CD4-positive, alpha-beta T cell treated with Interleukin-6 at 100 ng/mL for 8 hours (primary cell): ENCODE measurements around the gene MAST2.
A peak's percentile ranks its signal among the peaks of the same experiment; 100 is the strongest.
"Not testable (repeated sequence)": the region's sequence is repeated elsewhere in the genome, so short reads cannot be mapped to it uniquely, and the experiment has no call there.

ENCODE experiments used
- DNase-seq: peaks from one replicate; pipeline ENCODE4 v3.0.0-alpha.2; 2020; ENCODE audit warnings: mixed read lengths, low spot score

Gene MAST2

DNA sequence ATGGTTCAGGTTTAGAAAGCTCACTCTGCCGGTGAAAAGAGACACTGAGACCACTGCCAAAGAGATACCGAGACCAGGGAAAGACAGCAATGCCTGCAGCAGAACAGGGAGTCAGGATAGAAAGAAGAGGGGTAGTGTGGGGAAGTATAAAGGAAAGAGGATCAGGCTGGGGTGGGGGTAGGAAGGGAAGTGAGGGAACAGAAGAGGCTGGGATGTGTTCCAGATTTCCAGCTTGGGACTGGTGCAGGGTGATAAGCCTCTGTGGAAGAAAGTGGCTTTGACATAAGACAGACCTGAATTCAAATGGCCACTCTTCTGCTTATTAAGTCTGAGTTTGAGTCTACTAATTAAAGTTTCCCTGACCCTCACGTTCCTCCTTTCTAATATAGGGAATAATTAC, 223.1 kb downstream of the MAST2 start:
- no peak for DNase-seq

DNA sequence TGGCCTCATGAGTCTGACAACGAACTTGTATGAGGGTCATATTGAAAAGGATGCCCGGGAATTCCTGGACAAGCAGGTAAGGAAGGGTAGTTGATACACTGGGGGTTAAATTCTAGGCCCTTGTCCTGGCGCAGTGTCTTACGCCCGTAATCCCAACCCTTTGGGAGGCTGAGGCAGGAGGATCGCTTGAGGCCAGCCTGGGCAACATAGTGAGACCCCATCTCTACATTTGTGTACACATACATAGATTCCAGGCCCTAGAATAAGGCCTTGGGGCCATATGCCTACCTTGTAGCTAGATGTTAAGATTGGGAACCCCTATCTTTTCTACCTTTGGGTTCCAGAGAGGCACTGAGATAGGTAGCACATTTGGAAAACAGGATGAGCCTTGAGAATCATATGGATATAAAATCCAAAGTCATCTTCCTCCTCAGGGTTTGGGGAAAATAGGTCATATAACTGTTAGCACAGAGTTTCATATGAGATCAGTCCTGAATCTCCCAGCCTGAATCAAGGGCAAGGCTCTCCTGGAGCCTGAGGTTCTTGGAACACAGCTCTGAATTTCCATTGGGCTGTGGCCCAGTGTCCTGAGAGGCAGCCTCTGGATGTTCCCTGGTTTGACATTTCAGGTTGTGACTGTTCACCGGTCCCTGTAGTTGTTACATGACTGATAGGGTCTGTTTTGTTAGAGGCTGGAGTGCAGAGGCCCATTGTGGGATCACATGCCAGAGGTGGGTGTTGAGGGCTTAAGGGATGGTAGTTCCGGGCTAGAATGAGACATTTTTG, 224.6 kb downstream of the MAST2 start:
- DNase-seq: no peak

DNA sequence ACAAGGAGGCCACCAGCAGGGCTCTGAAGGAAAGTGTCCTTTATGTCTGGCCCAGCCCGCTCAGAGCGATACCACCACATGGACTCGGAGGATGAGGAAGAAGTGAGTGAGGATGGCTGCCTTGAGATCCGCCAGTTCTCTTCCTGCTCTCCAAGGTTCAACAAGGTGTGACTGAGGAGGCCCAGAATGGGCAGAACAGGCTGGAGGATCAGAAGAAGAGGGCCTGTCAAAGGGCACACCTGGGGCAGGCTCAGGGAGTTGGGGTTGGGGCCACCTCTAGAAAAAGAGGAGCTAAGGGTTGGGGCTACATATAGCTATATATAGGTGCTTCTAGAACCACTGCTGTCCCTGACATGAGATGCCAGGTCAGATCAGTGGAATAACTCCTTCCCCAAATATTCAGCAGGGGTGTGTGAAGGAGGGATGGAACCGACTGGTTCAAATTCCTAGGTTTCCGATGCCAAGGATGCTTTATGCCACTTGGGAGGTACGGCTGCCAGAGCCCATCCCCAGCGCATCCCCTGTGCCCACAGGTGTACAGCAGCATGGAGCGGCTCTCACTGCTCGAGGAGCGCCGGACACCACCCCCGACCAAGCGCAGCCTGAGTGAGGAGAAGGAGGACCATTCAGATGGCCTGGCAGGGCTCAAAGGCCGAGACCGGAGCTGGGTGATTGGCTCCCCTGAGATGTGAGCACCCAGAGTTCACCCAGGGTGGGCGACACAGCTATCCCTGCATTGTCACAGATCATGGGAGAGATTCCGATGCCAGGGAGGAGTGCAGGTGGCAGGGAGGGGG, 226.9 kb downstream of the MAST2 start:
- no peak for DNase-seq

DNA sequence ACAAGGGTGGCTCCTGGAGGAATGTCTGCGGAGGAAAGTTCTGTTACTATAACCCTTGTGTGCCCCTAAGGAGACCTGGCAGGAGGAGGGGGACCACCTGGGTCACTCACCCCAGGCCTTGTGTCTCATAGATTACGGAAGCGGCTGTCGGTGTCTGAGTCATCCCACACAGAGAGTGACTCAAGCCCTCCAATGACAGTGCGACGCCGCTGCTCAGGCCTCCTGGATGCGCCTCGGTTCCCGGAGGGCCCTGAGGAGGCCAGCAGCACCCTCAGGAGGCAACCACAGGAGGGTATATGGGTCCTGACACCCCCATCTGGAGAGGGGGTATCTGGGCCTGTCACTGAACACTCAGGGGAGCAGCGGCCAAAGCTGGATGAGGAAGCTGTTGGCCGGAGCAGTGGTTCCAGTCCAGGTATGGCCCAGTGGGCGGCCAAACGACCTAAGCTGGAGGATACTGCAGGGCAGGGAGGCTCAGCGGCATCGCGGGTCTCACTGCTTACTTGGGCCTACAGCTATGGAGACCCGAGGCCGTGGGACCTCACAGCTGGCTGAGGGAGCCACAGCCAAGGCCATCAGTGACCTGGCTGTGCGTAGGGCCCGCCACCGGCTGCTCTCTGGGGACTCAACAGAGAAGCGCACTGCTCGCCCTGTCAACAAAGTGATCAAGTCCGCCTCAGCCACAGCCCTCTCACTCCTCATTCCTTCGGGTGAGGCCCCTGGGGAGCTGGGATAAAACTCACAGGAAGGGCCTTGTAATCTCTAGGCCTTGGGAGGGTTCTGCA, 227.7 kb downstream of the MAST2 start:
- DNase-seq: no peak

DNA sequence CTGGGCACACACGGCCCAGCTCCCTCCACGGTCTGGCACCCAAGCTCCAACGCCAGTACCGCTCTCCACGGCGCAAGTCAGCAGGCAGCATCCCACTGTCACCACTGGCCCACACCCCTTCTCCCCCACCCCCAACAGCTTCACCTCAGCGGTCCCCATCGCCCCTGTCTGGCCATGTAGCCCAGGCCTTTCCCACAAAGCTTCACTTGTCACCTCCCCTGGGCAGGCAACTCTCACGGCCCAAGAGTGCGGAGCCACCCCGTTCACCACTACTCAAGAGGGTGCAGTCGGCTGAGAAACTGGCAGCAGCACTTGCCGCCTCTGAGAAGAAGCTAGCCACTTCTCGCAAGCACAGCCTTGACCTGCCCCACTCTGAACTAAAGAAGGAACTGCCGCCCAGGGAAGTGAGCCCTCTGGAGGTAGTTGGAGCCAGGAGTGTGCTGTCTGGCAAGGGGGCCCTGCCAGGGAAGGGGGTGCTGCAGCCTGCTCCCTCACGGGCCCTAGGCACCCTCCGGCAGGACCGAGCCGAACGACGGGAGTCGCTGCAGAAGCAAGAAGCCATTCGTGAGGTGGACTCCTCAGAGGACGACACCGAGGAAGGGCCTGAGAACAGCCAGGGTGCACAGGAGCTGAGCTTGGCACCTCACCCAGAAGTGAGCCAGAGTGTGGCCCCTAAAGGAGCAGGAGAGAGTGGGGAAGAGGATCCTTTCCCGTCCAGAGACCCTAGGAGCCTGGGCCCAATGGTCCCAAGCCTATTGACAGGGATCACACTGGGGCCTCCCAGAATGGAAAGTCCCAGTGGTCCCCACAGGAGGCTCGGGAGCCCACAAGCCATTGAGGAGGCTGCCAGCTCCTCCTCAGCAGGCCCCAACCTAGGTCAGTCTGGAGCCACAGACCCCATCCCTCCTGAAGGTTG, 231.4 kb downstream of the MAST2 start:
- no peak for DNase-seq

DNA sequence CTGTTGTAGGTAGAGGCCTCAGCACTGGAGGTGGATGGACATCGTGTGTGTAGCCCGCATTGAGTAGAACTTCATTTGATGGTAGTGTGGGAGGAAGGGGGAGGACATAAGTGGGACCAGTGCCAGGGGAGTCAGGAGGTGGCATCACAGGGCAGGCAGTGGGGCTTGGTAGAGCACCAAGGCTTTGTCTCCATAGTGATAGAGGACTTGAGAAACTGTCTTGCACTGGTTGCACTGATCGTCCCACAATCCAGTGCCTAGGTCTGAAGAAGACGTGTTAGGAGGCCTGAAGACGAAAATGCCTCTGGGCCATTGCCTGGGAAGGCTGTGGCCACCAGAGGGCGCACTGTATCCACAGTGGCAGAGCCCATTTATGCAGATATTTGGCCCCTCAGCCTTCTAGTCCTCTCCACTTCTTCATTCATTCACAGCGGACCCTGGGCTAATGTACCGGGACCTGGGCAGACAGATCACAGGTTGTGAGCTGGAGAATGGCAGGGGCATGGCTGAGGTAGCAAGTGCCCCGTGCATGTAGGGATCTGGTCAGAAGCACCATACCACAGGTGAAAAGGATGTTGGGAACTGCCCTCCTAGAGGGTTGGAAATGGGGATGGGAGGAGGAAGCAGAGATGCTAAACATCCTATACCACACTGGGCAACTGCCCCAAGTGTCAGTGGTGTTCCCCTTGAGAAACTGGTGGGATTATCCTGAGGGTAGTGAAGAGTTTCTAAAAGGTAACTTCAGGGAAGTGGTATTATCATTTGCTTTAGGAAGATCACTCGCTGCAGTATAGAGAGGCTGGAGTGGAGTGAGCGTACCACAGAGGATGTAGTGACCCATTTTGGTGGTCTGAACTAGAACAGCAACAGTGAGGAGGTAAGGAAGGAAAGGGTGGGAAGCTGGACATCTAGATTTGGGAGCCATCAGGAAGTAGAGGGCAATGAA, 233.8 kb downstream of the MAST2 start:
- DNase-seq: peak; percentile 80

DNA sequence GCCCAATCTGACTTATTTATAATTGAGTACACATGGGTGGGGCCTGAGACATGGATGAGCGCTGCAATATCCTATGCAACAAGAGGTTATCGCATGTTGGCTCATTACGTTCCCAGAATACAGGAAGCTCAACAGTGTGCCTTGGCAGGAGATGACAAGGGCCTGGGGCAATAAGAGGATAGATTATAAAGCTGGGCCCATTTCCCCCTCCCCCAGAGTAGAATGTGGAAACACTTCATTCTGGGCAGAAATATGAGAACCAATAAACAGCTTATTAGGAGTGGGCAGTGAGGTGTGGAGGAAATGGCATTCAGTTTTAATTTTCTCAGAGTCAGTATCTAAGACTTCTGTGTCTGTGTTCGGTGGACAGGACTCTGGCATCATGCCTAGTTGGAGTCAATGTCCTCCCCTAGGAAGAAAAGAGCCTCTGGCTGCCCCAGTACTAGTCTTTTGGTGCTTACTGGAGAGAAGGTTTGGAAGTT, 236.2 kb downstream of the MAST2 start:
- no peak for DNase-seq

DNA sequence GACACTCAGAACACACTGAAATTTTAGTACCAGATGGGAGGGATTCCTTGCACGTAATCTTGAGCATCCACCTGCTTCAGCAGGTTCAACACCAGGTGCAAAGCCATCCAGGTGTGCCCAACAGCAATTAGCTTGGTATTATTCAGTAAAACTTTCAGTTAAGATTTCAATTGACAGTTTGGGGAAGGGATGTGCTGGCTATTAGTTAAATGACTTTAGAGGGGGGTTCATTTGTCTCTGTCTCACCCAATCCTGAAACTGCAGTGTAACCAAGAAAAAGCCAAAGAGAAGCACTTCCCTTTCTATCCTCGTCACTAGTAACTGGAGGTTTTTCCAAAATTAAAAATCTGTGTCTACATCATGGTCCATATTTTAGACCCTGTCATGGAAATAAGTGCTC, 238.1 kb downstream of the MAST2 start:
- no peak for DNase-seq

DNA sequence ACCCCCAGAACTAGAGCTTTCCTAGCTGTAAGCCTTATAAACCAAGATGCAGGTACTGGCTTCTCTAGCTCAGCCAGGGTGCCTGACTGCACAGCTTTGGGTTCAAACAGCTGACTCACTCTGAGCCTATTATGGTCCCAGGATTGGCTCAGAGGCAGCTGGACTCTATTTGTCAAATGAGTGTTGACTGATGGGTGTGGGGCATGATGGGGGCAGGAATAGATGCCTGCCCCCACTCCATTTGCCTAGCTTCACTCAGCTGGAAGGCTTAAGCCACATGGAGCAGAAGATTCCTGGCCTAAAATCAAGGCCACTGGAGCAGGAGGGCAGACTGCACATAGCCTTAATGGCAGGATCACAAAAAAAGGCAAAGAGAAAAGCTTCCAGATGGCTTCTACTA, 238.6 kb downstream of the MAST2 start:
- DNase-seq: no peak

DNA sequence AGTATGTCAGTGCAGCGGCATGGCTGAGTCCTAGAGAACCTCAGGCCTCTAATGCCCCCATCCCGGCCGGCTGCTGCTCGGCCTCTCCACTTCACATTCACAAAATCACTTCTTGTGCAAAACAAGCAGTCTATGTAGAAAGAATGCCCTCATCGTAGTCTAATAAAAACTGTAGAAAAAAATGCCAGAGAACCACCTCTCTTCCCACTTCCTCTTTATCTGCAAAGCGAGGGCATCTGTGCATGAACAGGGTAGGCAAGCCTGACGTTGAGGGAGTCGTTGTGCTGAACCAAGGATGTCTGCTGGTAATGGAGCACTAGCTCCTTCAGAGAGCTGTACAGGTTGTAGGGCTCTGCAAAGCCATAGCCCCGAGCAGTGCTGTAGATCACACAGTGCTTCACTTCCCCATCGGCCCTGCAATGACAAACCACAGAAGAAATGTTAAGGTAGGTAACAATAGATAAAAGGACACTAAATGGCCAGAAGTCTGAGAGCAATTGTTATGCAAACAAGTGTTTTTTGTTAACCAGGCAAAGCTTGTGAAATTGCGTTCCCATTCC, 240.1 kb downstream of the MAST2 start:
- DNase-seq: no peak

DNA sequence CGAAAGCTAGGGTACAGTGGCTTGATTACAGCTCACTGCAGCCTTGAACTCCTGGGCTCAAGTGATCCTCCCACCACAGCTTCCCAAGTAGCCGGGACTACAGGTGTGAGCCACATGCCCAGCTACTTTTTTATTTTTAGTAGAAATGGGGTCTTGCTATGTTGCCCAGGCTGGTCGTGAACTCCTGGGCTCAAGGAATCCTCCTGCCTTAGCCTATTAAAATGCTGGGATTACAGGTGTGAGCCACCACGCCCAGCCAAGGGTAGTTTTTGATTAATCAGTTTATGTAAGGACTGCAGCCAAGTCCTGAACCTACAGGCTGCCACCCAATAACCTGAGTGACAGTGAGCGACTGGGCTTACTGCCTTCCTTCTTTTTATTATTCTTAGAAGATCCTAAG, 240.7 kb downstream of the MAST2 start:
- no peak for DNase-seq

DNA sequence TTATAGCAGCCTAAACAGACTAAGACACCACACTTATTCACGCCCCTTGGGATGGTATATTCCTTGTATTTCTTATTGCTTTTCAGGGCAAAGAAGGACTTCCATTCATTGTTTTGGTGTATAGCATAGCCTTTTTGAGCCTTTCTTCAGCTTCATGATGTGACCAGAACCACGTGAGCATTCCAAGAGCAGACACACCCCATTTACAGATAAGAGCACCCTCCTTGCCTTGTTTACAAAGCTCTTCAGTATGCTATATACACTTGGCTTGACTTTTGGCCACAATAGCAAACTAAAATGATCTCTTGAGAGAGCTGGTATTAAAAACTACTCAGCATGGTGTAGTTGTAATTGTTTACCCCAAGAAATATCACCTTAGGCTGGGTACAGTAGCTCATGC, 250.3 kb downstream of the MAST2 start:
- DNase-seq: no peak

DNA sequence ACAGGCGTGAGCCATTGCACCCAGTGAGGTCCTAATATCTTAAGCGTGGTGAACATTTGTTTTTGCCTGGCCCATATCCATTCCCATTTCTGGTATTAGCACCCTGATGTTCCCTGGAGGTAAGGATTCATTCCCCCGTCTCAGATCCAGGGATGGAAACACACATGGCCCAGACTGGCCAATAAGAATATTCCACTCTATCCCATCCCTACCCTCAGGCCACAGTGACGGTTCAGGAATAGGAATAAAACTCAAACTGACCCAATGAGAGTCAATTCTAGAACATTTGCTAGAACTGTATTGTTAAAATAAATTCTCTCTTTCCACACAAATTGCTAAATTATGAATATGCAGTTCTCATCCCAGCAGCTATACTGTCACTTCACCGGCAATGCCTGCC, 252.9 kb downstream of the MAST2 start:
- no peak for DNase-seq

DNA sequence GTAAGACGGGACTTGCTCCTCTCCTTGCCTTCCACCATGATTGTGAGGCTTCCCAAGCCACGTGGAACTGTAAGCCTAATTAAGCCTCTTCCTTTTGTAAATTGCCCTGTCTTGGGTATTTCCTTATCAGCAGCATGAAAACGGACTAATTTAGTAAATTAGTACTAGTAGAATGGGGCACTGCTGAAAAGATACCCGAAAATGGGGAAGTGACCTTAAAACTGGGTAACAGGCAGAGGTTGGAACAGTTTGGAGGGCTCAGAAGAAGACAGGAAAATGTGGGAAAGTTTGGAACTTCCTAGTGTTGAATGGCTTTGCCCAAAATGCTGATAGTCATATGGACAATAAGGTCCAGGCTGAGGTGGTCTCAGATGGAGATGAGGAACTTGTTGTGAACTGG, 253.8 kb downstream of the MAST2 start:
- DNase-seq: not testable (repeated sequence)

DNA sequence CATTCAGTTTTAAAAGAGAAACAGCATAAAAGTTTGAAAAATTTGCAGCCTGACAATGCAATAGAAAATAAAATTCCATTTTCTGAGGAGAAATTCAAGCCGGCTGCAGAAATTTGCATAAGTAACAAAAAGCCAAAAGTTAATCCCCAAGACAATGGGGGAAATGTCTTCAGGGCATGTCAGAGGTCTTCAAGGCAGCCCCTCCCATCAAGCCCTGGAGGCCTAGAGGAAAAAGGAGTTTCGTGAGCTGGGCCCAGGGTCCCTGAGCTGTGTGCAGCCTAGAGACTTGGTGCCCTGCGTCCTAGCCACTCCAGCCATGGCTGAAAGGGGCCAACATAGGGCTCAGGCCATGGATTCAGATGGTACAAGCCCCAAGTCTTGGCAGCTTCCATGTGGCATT, 254.4 kb downstream of the MAST2 start:
- DNase-seq: no peak

DNA sequence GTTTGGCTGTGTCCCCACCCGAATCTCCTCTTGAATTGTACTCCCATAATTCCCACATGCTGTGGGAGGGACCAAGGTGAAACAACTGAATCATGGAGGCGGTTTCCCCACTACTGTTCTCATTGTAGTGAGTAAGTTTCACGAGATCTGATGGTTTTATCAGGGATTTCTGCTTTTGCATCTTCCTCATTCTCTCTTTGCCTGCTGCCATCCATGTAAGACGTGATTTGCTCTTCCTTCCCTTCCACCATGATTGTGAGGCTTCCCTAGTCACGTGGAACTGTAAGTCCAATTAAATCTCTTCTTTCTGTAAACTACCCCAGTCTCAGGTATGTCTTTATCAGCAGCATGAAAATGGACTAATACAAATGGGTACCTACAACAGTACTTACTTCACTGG, 255.5 kb downstream of the MAST2 start:
- DNase-seq: no peak

DNA sequence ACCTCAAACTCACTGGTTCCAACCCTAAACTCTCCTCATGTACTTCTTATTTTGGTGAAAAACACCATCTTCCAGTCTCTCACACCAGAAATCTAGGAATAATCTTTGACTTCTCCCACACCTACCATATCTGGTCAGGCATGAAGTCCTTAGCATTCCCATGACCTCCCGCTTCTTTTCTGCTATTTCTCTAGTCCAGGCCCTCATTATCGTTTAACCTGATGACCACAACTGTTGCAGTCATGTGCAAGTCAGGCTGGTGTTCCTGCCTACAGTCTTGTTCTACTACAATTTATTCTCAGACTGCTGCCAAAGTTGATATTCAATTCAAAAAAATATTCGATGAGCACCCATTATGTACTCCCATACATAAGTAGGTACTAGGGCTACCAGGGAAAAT, 257.7 kb downstream of the MAST2 start:
- no peak for DNase-seq

DNA sequence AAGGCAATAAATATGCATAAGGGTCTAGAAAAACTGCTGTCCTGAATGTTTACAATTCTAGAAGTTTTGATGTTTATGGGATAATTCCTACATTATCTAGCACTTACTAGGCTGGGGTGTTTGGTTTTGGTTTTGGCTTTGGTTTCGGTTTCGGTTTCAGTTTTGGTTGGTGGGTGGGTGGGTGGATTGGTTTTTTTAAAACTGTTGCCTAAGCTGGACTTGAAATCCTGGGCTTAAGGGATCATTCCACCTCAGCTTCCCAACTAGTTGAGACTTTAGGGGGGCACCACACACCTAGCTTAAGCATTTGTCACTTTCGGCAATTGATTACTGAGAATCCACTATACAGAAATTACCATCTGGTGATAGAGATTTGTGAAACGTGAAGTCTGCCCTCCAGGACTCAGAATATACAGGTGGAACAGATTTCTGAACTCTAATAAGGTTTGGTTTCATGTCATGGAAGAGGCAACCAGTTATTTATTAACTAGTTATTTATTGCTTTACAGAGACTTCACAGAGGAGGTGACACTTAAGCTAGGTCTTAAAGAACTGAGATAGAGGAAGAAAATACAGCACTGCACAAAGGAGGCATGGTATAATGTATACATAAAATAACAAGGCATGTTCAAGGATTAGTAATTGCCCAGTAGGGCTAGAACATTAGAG, 259.4 kb downstream of the MAST2 start:
- peak; percentile 12 for DNase-seq

DNA sequence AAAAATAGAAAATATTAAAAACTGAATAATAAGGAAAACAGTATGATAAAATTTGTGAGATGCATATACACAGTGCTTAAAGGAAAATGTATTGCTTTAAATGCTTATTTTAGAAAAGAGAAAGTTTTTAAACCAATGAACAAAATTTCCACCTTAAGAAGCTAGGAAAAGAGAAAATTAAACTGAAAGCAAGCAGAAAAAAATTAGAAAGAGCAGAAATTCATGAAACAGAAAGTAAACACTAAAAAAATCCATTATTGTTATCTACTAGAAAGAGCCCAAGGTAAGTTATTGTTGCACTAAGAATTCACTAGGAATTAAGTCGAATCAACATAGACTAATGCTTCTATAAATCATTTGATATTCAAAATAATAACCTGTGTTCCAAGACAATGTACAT, 261.3 kb downstream of the MAST2 start:
- no peak for DNase-seq
